ENCODE results near the gene TPSG1. TPM values are rescaled to one million over a fixed set of nuclear protein-coding genes. Genes with fewer than 3 reads are reported as not detected.
"Not testable (repeated sequence)": the region's sequence is repeated elsewhere in the genome, so short reads cannot be mapped to it uniquely, and the experiment has no call there.

TPSG1 gene
- total RNA-seq, 8 experiments from 2014 or later: 0.11 to 1.1 (median 0.52) TPM; not detected in 5

- Histone ChIP-seq H3K4me3 (no peak overlapping the region), H3K4me1 (replicated peaks in 1 of 2) (peaks cover 3% of the 10 kb centered on the region in 2 donors), H3K27ac (no peak overlapping the region)
- in situ Hi-C loops (cut with MboI; ENCODE audit: low pct_unique_long_range_greater_than_20kb in 2 of 9, low sequenced_read_pairs in 9 of 9, unreplicated experiment in 9 of 9): loop anchor here in 2 of 9 experiments (10.0 kb wide), 1 partner anchor 85 kb away; no protein-coding TSS in a partner anchor
- WGBS, 10 experiments: 100% methylated on average over 1 of the region's 19 CpGs; no CpG with 5 or more reads in 9 of the 10 experiments
- no peak for ATAC-seq (replicated peaks in 6 of 8)
Observed at GRCh38 chr16:1199347-1200013, 25.6 kb downstream of the TPSG1 start.

GRCh38 chr16:1198671-1199346 lies 26.3 kb downstream of the TPSG1 start:
- WGBS, 10 experiments: no CpG with 5 or more reads among the region's 44 CpGs
- not testable (repeated sequence) for H3K27ac ChIP-seq; ATAC-seq (replicated peaks in 6 of 8); H3K4me3 ChIP-seq
- in situ Hi-C loops (cut with MboI; ENCODE audit: low pct_unique_long_range_greater_than_20kb in 2 of 9, low sequenced_read_pairs in 9 of 9, unreplicated experiment in 9 of 9): loop anchor here in 2 of 9 experiments (10.0 kb wide), 1 partner anchor 84 kb away; no protein-coding TSS in a partner anchor
- H3K4me1 ChIP-seq (replicated peaks in 1 of 2): peaks cover 10% of the 10 kb centered on the region in 2 donors

GRCh38 chr16:1198194-1198593 lies 26.9 kb downstream of the TPSG1 start:
- no peak overlapping the region for H3K4me3 ChIP-seq
- H3K4me1 ChIP-seq (replicated peaks in 1 of 2): peaks cover 16% of the 10 kb centered on the region in 2 donors
- WGBS, 10 experiments: 92 to 100% (median 100%) methylated on average over 1 to 4 of the region's 18 CpGs; no CpG with 5 or more reads in 6 of the 10 experiments
- in situ Hi-C loops (cut with MboI; ENCODE audit: low pct_unique_long_range_greater_than_20kb in 2 of 9, low sequenced_read_pairs in 9 of 9, unreplicated experiment in 9 of 9): loop anchor here in 2 of 9 experiments (10.0 kb wide), 1 partner anchor 83 kb away; no protein-coding TSS in a partner anchor
- ATAC-seq (replicated peaks in 6 of 8): no peak
- no peak overlapping the region for H3K27ac ChIP-seq

- 62 to 100% (median 85%) methylated on average over 1 to 11 of the region's 19 CpGs; no CpG with 5 or more reads in 3 of the 10 experiments for WGBS, 10 experiments
- peaks cover 21% of the 10 kb centered on the region in 2 donors for H3K4me1 ChIP-seq (replicated peaks in 1 of 2)
- no peak overlapping the region for H3K4me3 ChIP-seq
- in situ Hi-C loops (cut with MboI; ENCODE audit: low pct_unique_long_range_greater_than_20kb in 2 of 9, low sequenced_read_pairs in 9 of 9, unreplicated experiment in 9 of 9): loop anchor here in 2 of 9 experiments (10.0 kb wide), 1 partner anchor 83 kb away; no protein-coding TSS in a partner anchor
- H3K27ac ChIP-seq: no peak overlapping the region
- no peak for ATAC-seq (replicated peaks in 6 of 8)
Observed at GRCh38 chr16:1197237-1197866, 27.7 kb downstream of the TPSG1 start.

GRCh38 chr16:1196494-1196893 lies 28.6 kb downstream of the TPSG1 start:
- no peak overlapping the region for H3K27ac ChIP-seq
- in situ Hi-C loops (cut with MboI; ENCODE audit: low pct_unique_long_range_greater_than_20kb in 2 of 9, low sequenced_read_pairs in 9 of 9, unreplicated experiment in 9 of 9): loop anchor here in 2 of 9 experiments (10.0 kb wide), 1 partner anchor 82 kb away; no protein-coding TSS in a partner anchor
- H3K4me3 ChIP-seq: no peak overlapping the region
- WGBS, 10 experiments: 25 to 100% (median 79%) methylated on average over 1 to 6 of the region's 11 CpGs; no CpG with 5 or more reads in 3 of the 10 experiments
- no peak for ATAC-seq (replicated peaks in 6 of 8)
- peaks cover 21% of the 10 kb centered on the region in 2 donors for H3K4me1 ChIP-seq (replicated peaks in 1 of 2)

GRCh38 chr16:1195393-1195666 lies 29.7 kb downstream of the TPSG1 start:
- 92% methylated on average over 5 of the region's 14 CpGs; no CpG with 5 or more reads in 9 of the 10 experiments for WGBS, 10 experiments
- in situ Hi-C loops (cut with MboI; ENCODE audit: low pct_unique_long_range_greater_than_20kb in 2 of 9, low sequenced_read_pairs in 9 of 9, unreplicated experiment in 9 of 9): loop anchor here in 2 of 9 experiments (10.0 kb wide), 1 partner anchor 81 kb away; no protein-coding TSS in a partner anchor
- H3K4me3 ChIP-seq: no peak overlapping the region
- H3K27ac ChIP-seq: no peak overlapping the region
- ATAC-seq (replicated peaks in 6 of 8): no peak
- peaks cover 21% of the 10 kb centered on the region in 2 donors for H3K4me1 ChIP-seq (replicated peaks in 1 of 2)

- in situ Hi-C loops (cut with MboI; ENCODE audit: low pct_unique_long_range_greater_than_20kb in 2 of 9, low sequenced_read_pairs in 9 of 9, unreplicated experiment in 9 of 9): loop anchor here in 2 of 9 experiments (10.0 kb wide), 1 partner anchor 80 kb away; no protein-coding TSS in a partner anchor
- Histone ChIP-seq H3K27ac (peak overlapping the region in 1 of 2 donors; percentile 38), H3K4me1 (replicated peaks in 1 of 2) (peaks cover 21% of the 10 kb centered on the region in 2 donors), H3K4me3 (no peak overlapping the region)
- ATAC-seq (replicated peaks in 6 of 8): peak in 5 of 8 experiments; percentile 46 to 61 (median 51)
- 0 to 20% (median 7%) methylated on average over 1 to 6 of the region's 61 CpGs; no CpG with 5 or more reads in 7 of the 10 experiments for WGBS, 10 experiments
Observed at GRCh38 chr16:1194665-1195392, 30.2 kb downstream of the TPSG1 start.

GRCh38 chr16:1193825-1194581 lies 31.1 kb downstream of the TPSG1 start:
- peak in 5 of 8 experiments; percentile 15 to 28 (median 26) for ATAC-seq (replicated peaks in 6 of 8)
- peak overlapping the region in 1 of 2 donors; percentile 38 for H3K27ac ChIP-seq
- peaks cover 21 to 22% of the 10 kb centered on the region in 2 donors for H3K4me1 ChIP-seq (replicated peaks in 1 of 2)
- WGBS, 10 experiments: 17 to 60% (median 20%) methylated on average over 1 to 2 of the region's 29 CpGs; no CpG with 5 or more reads in 7 of the 10 experiments
- in situ Hi-C loops (cut with MboI; ENCODE audit: low pct_unique_long_range_greater_than_20kb in 2 of 9, low sequenced_read_pairs in 9 of 9, unreplicated experiment in 9 of 9): loop anchor here in 2 of 9 experiments (10.0 kb wide), 1 partner anchor 79 kb away; no protein-coding TSS in a partner anchor
- H3K4me3 ChIP-seq: no peak overlapping the region

GRCh38 chr16:1193143-1193824 lies 31.8 kb downstream of the TPSG1 start:
- 40 to 98% (median 96%) methylated on average over 2 to 8 of the region's 30 CpGs; no CpG with 5 or more reads in 7 of the 10 experiments for WGBS, 10 experiments
- Histone ChIP-seq H3K4me3 (no peak overlapping the region), H3K4me1 (replicated peaks in 1 of 2) (peaks cover 27 to 29% of the 10 kb centered on the region in 2 donors), H3K27ac (peak overlapping the region in 1 of 2 donors; percentile 10)
- ATAC-seq (replicated peaks in 6 of 8): peak in 4 of 8 experiments; percentile 10 to 20 (median 19)
- in situ Hi-C loops (cut with MboI; ENCODE audit: low pct_unique_long_range_greater_than_20kb in 2 of 9, low sequenced_read_pairs in 9 of 9, unreplicated experiment in 9 of 9): loop anchor here in 2 of 9 experiments (10.0 kb wide), 1 partner anchor 78 kb away; no protein-coding TSS in a partner anchor

- WGBS, 10 experiments: 35 to 100% (median 58%) methylated on average over 1 to 7 of the region's 9 CpGs; no CpG with 5 or more reads in 4 of the 10 experiments
- Histone ChIP-seq H3K4me1 (replicated peaks in 1 of 2) (peaks cover 29 to 35% of the 10 kb centered on the region in 2 donors), H3K4me3 (no peak overlapping the region), H3K27ac (no peak overlapping the region)
- ATAC-seq (replicated peaks in 6 of 8): no peak
- in situ Hi-C loops (cut with MboI; ENCODE audit: low pct_unique_long_range_greater_than_20kb in 2 of 9, low sequenced_read_pairs in 9 of 9, unreplicated experiment in 9 of 9): loop anchor here in 2 of 9 experiments (10.0 kb wide), 1 partner anchor 78 kb away; no protein-coding TSS in a partner anchor
Observed at GRCh38 chr16:1192384-1193073, 32.5 kb downstream of the TPSG1 start.

Measured in motor neuron (in vitro differentiated cells).